Neural cell (in vitro differentiated cells): ENCODE measurements around the gene ADRB1. TPM values are rescaled to one million over a fixed set of nuclear protein-coding genes. Genes with fewer than 3 reads are reported as not detected.

Source experiments
- H2AFZ ChIP-seq: fragments of 200-600, 300-800 bp; sonication (generic), shearing (Covaris generic); 2 replicates; pipeline ENCODE4 v1.6.0; 2014; ENCODE audit warnings: low read depth, mild to moderate bottlenecking, antibody characterized with exemption, low read length, moderate library complexity
- H3F3A ChIP-seq: fragments of 200-600 bp; shearing (Covaris generic); 2 replicates; pipeline ENCODE4 v1.6.1; 2016; ENCODE audit warnings: mild to moderate bottlenecking, moderate library complexity, mixed read lengths, antibody characterized with exemption, low read length; ENCODE audit not compliant: insufficient read depth, poor library complexity, severe bottlenecking
- H3K27ac ChIP-seq: fragments of 200-600, 300-800 bp; sonication (generic), shearing (Covaris generic); 2 replicates; pipeline ENCODE4 v1.5.1; 2014; ENCODE audit warnings: mild to moderate bottlenecking, low read length, moderate library complexity
- H3K27me3 ChIP-seq: fragments of 300-800, 200-600 bp; sonication (generic), shearing (Covaris generic); 2 replicates; pipeline ENCODE4 v1.6.0; 2014; ENCODE audit warnings: mild to moderate bottlenecking, low read depth, low read length, moderate library complexity; ENCODE audit not compliant: insufficient read depth
- H3K36me3 ChIP-seq: fragments of 300-800, 200-600 bp; sonication (generic), shearing (Covaris generic); 2 replicates; pipeline ENCODE4 v1.5.1; 2014; ENCODE audit warnings: mild to moderate bottlenecking, antibody characterized with exemption, low read length, moderate library complexity; ENCODE audit not compliant: insufficient read depth
- H3K4me2 ChIP-seq: fragments of 300-800, 200-600 bp; sonication (generic), shearing (Covaris generic); 2 replicates; pipeline ENCODE4 v1.6.0; 2014; ENCODE audit warnings: mild to moderate bottlenecking, low read length
- H3K4me3 ChIP-seq: fragments of 300-800, 200-600 bp; sonication (generic), shearing (Covaris generic); 2 replicates; pipeline ENCODE4 v1.5.1; 2014; ENCODE audit warnings: mild to moderate bottlenecking, low read length, moderate library complexity
- H3K79me2 ChIP-seq: fragments of 200-600 bp; shearing (Covaris generic); replicated peaks from 2 replicates; pipeline ENCODE4 v1.6.0; 2014; ENCODE audit warnings: mild to moderate bottlenecking, low read length, moderate library complexity; ENCODE audit not compliant: insufficient read depth
- H3K9ac ChIP-seq: fragments of 300-800, 200-600 bp; sonication (generic), shearing (Covaris generic); 2 replicates; pipeline ENCODE4 v1.6.1; 2016; ENCODE audit warnings: mild to moderate bottlenecking, low read length, mixed read lengths
- H3K9me2 ChIP-seq: fragments of 200-600 bp; shearing (Covaris generic); 2 replicates; pipeline ENCODE4 v1.6.1; 2016; ENCODE audit warnings: mild to moderate bottlenecking, low read length, mixed read lengths; ENCODE audit not compliant: insufficient read depth
- H3K9me3 ChIP-seq: fragments of 200-600, 300-800 bp; sonication (generic), shearing (Covaris generic); 2 replicates; pipeline ENCODE4 v1.6.1; 2016; ENCODE audit warnings: mild to moderate bottlenecking, mixed run types, low read length, moderate library complexity, mixed read lengths
- H4K20me1 ChIP-seq: fragments of 200-600 bp; shearing (Covaris generic); 2 replicates; pipeline ENCODE4 v1.6.1; 2016; ENCODE audit warnings: mild to moderate bottlenecking, mixed run types; ENCODE audit not compliant: insufficient read depth
- EP300 ChIP-seq: fragments of 450-650 bp; conservative IDR thresholded peaks from 2 replicates; pipeline ENCODE4 v1.6.1; 2014; ENCODE audit warnings: antibody characterized with exemption, mild to moderate bottlenecking, moderate library complexity; ENCODE audit not compliant: poor library complexity, severe bottlenecking
- EZH2 ChIP-seq: fragments of 200-600, 300-800 bp; shearing (Covaris generic), sonication (generic); IDR thresholded peaks from 2 replicates; pipeline ENCODE4 v1.6.1; 2014; ENCODE audit warnings: antibody characterized with exemption, low read length, borderline replicate concordance, mild to moderate bottlenecking; ENCODE audit not compliant: insufficient read depth, poor library complexity, severe bottlenecking
- MXI1 ChIP-seq: fragments of 450-650 bp; conservative IDR thresholded peaks from 2 replicates; pipeline ENCODE4 v1.6.1; 2014; ENCODE audit warnings: antibody characterized with exemption, mild to moderate bottlenecking; ENCODE audit not compliant: poor library complexity, severe bottlenecking
- POLR2AphosphoS5 ChIP-seq: IDR thresholded peaks from 2 replicates; pipeline ENCODE4 v1.6.1; 2012
- RAD21 ChIP-seq: fragments of 450-650 bp; conservative IDR thresholded peaks from 2 replicates; pipeline ENCODE4 v1.6.1; 2014; ENCODE audit warnings: antibody characterized with exemption, mild to moderate bottlenecking, moderate library complexity
- SMC3 ChIP-seq: fragments of 450-650 bp; conservative IDR thresholded peaks from 2 replicates; pipeline ENCODE4 v1.6.1; 2014; ENCODE audit warnings: antibody characterized with exemption, mild to moderate bottlenecking, moderate library complexity; ENCODE audit not compliant: poor library complexity
- TAF1 ChIP-seq: IDR thresholded peaks from 2 replicates; pipeline ENCODE4 v1.6.1; 2012; ENCODE audit warnings: low read depth
- polyA plus RNA-seq: library from polyadenylated mRNA; depleted of rRNA; stranded (reverse); fragments of >200 nt; gene quantifications from 2 replicates; pipeline ENCODE4 v1.2.3, GENCODE V29; 2014
- TF ChIP-seq, protein P1 (sequence below): IDR thresholded peaks from 2 replicates; pipeline ENCODE4 v1.6.1; 2012; ENCODE audit warnings: borderline replicate concordance
- TF ChIP-seq, protein P2 (sequence below): fragments of 450-650 bp; IDR thresholded peaks from 2 replicates; pipeline ENCODE4 v1.5.1; 2014; ENCODE audit warnings: antibody characterized with exemption, mild to moderate bottlenecking, moderate library complexity; ENCODE audit not compliant: poor library complexity, severe bottlenecking

The ADRB1 gene
- polyA plus RNA-seq, 1 donor from 2014 or later, result not detected

DNA sequence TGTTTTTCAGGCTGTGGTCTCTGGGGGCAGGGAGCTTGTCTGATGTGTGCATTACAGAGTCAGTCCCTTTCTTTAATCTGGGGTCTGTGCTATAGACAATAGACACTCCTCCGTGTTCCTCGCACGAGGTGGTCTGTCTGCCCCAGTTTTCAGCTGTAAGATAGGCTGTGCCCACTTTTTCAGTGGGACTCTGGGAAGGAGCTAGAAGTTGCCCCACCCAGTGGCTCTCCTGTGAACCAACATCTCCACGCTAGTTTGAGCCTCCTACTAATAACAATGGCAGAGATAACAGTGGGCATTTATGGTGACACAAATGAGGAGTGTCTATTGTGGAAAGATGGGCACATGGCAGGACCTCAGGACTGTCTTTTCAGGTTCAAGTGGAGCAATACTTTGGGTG, 44.0 kb downstream of the ADRB1 start:
- Histone ChIP-seq H3K9ac (no peak overlapping the region), H3K4me3 (no peak overlapping the region), H4K20me1 (no peaks in the 10 kb centered on the region), H3F3A (no peaks in the 10 kb centered on the region), H3K79me2 (no peaks in the 10 kb centered on the region), H3K27ac (no peak overlapping the region), H2AFZ (no peak overlapping the region), H3K9me3 (no peaks in the 10 kb centered on the region), H3K4me2 (no peak overlapping the region), H3K27me3 (no peaks in the 10 kb centered on the region), H3K36me3 (no peaks in the 10 kb centered on the region), H3K9me2 (no peaks in the 10 kb centered on the region)
- TF ChIP-seq, protein P1, sequence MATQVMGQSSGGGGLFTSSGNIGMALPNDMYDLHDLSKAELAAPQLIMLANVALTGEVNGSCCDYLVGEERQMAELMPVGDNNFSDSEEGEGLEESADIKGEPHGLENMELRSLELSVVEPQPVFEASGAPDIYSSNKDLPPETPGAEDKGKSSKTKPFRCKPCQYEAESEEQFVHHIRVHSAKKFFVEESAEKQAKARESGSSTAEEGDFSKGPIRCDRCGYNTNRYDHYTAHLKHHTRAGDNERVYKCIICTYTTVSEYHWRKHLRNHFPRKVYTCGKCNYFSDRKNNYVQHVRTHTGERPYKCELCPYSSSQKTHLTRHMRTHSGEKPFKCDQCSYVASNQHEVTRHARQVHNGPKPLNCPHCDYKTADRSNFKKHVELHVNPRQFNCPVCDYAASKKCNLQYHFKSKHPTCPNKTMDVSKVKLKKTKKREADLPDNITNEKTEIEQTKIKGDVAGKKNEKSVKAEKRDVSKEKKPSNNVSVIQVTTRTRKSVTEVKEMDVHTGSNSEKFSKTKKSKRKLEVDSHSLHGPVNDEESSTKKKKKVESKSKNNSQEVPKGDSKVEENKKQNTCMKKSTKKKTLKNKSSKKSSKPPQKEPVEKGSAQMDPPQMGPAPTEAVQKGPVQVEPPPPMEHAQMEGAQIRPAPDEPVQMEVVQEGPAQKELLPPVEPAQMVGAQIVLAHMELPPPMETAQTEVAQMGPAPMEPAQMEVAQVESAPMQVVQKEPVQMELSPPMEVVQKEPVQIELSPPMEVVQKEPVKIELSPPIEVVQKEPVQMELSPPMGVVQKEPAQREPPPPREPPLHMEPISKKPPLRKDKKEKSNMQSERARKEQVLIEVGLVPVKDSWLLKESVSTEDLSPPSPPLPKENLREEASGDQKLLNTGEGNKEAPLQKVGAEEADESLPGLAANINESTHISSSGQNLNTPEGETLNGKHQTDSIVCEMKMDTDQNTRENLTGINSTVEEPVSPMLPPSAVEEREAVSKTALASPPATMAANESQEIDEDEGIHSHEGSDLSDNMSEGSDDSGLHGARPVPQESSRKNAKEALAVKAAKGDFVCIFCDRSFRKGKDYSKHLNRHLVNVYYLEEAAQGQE, result no peak
- TF ChIP-seq, protein P2, sequence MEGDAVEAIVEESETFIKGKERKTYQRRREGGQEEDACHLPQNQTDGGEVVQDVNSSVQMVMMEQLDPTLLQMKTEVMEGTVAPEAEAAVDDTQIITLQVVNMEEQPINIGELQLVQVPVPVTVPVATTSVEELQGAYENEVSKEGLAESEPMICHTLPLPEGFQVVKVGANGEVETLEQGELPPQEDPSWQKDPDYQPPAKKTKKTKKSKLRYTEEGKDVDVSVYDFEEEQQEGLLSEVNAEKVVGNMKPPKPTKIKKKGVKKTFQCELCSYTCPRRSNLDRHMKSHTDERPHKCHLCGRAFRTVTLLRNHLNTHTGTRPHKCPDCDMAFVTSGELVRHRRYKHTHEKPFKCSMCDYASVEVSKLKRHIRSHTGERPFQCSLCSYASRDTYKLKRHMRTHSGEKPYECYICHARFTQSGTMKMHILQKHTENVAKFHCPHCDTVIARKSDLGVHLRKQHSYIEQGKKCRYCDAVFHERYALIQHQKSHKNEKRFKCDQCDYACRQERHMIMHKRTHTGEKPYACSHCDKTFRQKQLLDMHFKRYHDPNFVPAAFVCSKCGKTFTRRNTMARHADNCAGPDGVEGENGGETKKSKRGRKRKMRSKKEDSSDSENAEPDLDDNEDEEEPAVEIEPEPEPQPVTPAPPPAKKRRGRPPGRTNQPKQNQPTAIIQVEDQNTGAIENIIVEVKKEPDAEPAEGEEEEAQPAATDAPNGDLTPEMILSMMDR, result no peak
- no peak for TF ChIP-seq POLR2AphosphoS5
- no peak for TF ChIP-seq TAF1
- no peak for TF ChIP-seq EP300
- TF ChIP-seq SMC3, result no peak
- no peak for TF ChIP-seq RAD21
- no peak for TF ChIP-seq EZH2
- no peak for TF ChIP-seq MXI1

DNA sequence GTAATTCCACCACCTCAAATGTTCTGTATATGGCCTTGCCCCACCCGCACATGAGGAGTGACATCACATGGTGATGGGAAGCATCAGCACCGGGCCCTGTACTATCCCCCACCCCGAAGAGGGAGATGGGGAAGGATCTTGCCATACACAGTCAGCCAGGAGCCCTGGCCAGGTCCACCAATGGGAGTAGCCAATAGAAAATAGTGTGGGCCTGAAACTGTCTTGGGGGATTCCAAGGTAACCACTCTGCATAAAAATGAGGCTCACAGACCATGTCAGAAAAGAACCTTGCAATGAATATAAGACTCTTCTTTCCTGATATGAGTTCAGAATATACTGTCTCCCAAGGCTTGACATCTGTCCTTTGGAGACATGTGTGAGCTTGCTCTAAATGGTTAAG, 51.1 kb downstream of the ADRB1 start:
- TF ChIP-seq, protein P1, result no peak
- TF ChIP-seq, protein P2, result no peak
- TF ChIP-seq POLR2AphosphoS5, result no peak
- TF ChIP-seq EZH2, result no peak
- TF ChIP-seq SMC3, result no peak
- TF ChIP-seq TAF1, result no peak
- no peak for TF ChIP-seq RAD21
- TF ChIP-seq EP300, result no peak
- no peak for TF ChIP-seq MXI1
- no peaks in the 10 kb centered on the region for H4K20me1 ChIP-seq

More for the DNA sequence above, 51.1 kb downstream of the ADRB1 start:
- Histone ChIP-seq H3K4me3 (no peak overlapping the region), H3K36me3 (no peaks in the 10 kb centered on the region), H2AFZ (no peak overlapping the region), H3K9me3 (no peaks in the 10 kb centered on the region), H3K9me2 (no peaks in the 10 kb centered on the region), H3F3A (no peaks in the 10 kb centered on the region), H3K79me2 (no peaks in the 10 kb centered on the region), H3K4me2 (no peak overlapping the region), H3K27ac (no peak overlapping the region), H3K27me3 (peaks cover 3% of the 10 kb centered on the region), H3K9ac (no peak overlapping the region)
